ENCODE data around the gene SMYD3.

SMYD3 gene

GRCh38 chr1:246221485-246222255 is 285.4 kb downstream of the SMYD3 start:
- Histone ChIP-seq H3F3A (ENCODE audit: low read depth) (no peaks in the 10 kb centered on the region), H2AFZ (ENCODE audit: low read length) (no peak overlapping the region), H3K36me3 (ENCODE audit: insufficient read depth, low read length) (no peaks in the 10 kb centered on the region), H3K79me2 (ENCODE audit: insufficient read depth, low read length) (no peaks in the 10 kb centered on the region), H4K20me1 (ENCODE audit: insufficient read depth, low read length, poor library complexity, severe bottlenecking) (no peaks in the 10 kb centered on the region), H3K4me1 (ENCODE audit: insufficient read depth, low read length, poor library complexity, severe bottlenecking) (peaks cover 25% of the 10 kb centered on the region), H3K9me2 (replicated peaks; ENCODE audit: low read depth, low read length) (no peaks in the 10 kb centered on the region), H3K4me3 (ENCODE audit: low read length, poor library complexity, severe bottlenecking) (no peak overlapping the region), H3K9me3 (ENCODE audit: insufficient read depth, low read depth, low read length) (peaks cover 14% of the 10 kb centered on the region; the same call in 1 of the 2 replicates), H3K9ac (ENCODE audit: low read depth, low read length, poor library complexity, severe bottlenecking) (no peak overlapping the region), H3K27me3 (ENCODE audit: insufficient read depth, low read length, poor library complexity, severe bottlenecking) (no peaks in the 10 kb centered on the region), H3K4me2 (ENCODE audit: low read depth, low read length, poor library complexity, severe bottlenecking) (no peak overlapping the region)
- TF ChIP-seq CTCF (conservative IDR thresholded peaks at IDR 0.05; ENCODE audit: low read length) (no peak), EZH2phosphoT487 (IDR thresholded peaks at IDR 0.05; ENCODE audit: borderline replicate concordance) (no peak)

GRCh38 chr1:246220495-246221065 is 286.5 kb downstream of the SMYD3 start:
- no peak overlapping the region for H3K4me2 ChIP-seq (ENCODE audit: low read depth, low read length, poor library complexity, severe bottlenecking)
- H3K9ac ChIP-seq (ENCODE audit: low read depth, low read length, poor library complexity, severe bottlenecking) = no peak overlapping the region
- H3K27me3 ChIP-seq (ENCODE audit: insufficient read depth, low read length, poor library complexity, severe bottlenecking) = no peaks in the 10 kb centered on the region
- no peaks in the 10 kb centered on the region for H3K9me2 ChIP-seq (replicated peaks; ENCODE audit: low read depth, low read length)
- no peaks in the 10 kb centered on the region for H4K20me1 ChIP-seq (ENCODE audit: insufficient read depth, low read length, poor library complexity, severe bottlenecking)
- TF ChIP-seq CTCF (conservative IDR thresholded peaks at IDR 0.05; ENCODE audit: low read length) = no peak
- TF ChIP-seq EZH2phosphoT487 (IDR thresholded peaks at IDR 0.05; ENCODE audit: borderline replicate concordance) = no peak
- no peaks in the 10 kb centered on the region for H3K79me2 ChIP-seq (ENCODE audit: insufficient read depth, low read length)
- H3F3A ChIP-seq (ENCODE audit: low read depth) = no peaks in the 10 kb centered on the region
- H3K4me1 ChIP-seq (ENCODE audit: insufficient read depth, low read length, poor library complexity, severe bottlenecking) = peaks cover 28% of the 10 kb centered on the region
- H2AFZ ChIP-seq (ENCODE audit: low read length) = no peak overlapping the region
- no peak overlapping the region for H3K4me3 ChIP-seq (ENCODE audit: low read length, poor library complexity, severe bottlenecking)
- peaks cover 14% of the 10 kb centered on the region; the same call in 1 of the 2 replicates for H3K9me3 ChIP-seq (ENCODE audit: insufficient read depth, low read depth, low read length)
- H3K36me3 ChIP-seq (ENCODE audit: insufficient read depth, low read length) = no peaks in the 10 kb centered on the region

- Histone ChIP-seq H2AFZ (ENCODE audit: low read length) (no peak overlapping the region), H3K4me2 (ENCODE audit: low read depth, low read length, poor library complexity, severe bottlenecking) (peak overlapping the region; percentile 38), H3F3A (ENCODE audit: low read depth) (no peaks in the 10 kb centered on the region), H4K20me1 (ENCODE audit: insufficient read depth, low read length, poor library complexity, severe bottlenecking) (no peaks in the 10 kb centered on the region), H3K9ac (ENCODE audit: low read depth, low read length, poor library complexity, severe bottlenecking) (peak overlapping the region; percentile 28), H3K27me3 (ENCODE audit: insufficient read depth, low read length, poor library complexity, severe bottlenecking) (no peaks in the 10 kb centered on the region), H3K79me2 (ENCODE audit: insufficient read depth, low read length) (no peaks in the 10 kb centered on the region), H3K4me1 (ENCODE audit: insufficient read depth, low read length, poor library complexity, severe bottlenecking) (peaks cover 38% of the 10 kb centered on the region), H3K9me3 (ENCODE audit: insufficient read depth, low read depth, low read length) (peaks cover 14% of the 10 kb centered on the region; the same call in 1 of the 2 replicates), H3K9me2 (replicated peaks; ENCODE audit: low read depth, low read length) (no peaks in the 10 kb centered on the region), H3K36me3 (ENCODE audit: insufficient read depth, low read length) (no peaks in the 10 kb centered on the region), H3K4me3 (ENCODE audit: low read length, poor library complexity, severe bottlenecking) (peak overlapping the region; percentile 18)
- TF ChIP-seq CTCF (conservative IDR thresholded peaks at IDR 0.05; ENCODE audit: low read length) = no peak
- no peak for TF ChIP-seq EZH2phosphoT487 (IDR thresholded peaks at IDR 0.05; ENCODE audit: borderline replicate concordance)
Observed at GRCh38 chr1:246219508-246220030, 287.5 kb downstream of the SMYD3 start.

All from Loucy (cell line).